B cell (primary cell): ENCODE data around the gene IL9. TPM values are rescaled to one million over a fixed set of nuclear protein-coding genes. Genes with fewer than 3 reads are reported as not detected.

Experiments
- ATAC-seq: fragments of 200-7000 bp; cut with Tn5 transposase; one replicate; pipeline ENCODE4 v1.10.0; 2021; ENCODE audit warnings: low read depth, mild to moderate bottlenecking, moderate number of reproducible peaks, moderate library complexity
- CTCF ChIA-PET: fragments of 350-600 bp; sonication (Branson Sonifier 250); formaldehyde crosslinking; loops from one replicate; lab custom pipeline; 2021; ENCODE audit warnings: antibody characterized with exemption, inconsistent platforms; lab: Charles Lee
- POLR2A ChIA-PET: fragments of 350-600 bp; sonication (Branson Sonifier 250); formaldehyde crosslinking; loops from one replicate; lab custom pipeline; 2021; ENCODE audit warnings: antibody characterized with exemption; lab: Charles Lee
- DNase-seq: peaks from one replicate; pipeline ENCODE4 v3.0.0; 2013
- H2AFZ ChIP-seq: 2 replicates; pipeline ENCODE4 v1.6.1; 2012; ENCODE audit warnings: mild to moderate bottlenecking, low read depth, low read length; ENCODE audit not compliant: insufficient read depth, poor library complexity, severe bottlenecking
- H3K27ac ChIP-seq, 2 donors: 1 replicate in 1 of 2; 2 replicates in 1 of 2; pipeline ENCODE4 v1.5.1; 2012 to 2013; ENCODE audit warnings: low read length in 2 of 2, mild to moderate bottlenecking in 2 of 2, moderate library complexity in 1 of 2
- H3K27me3 ChIP-seq, 4 experiments: fragments of 200-600 bp in 1 of 4; sonication (generic) in 1 of 4; replicated peaks in 1 of 4; 1 replicate in 2 of 4; 2 replicates in 2 of 4; pipeline versions ENCODE4 v1.6.1 to v1.7.0; 2013 to 2016; ENCODE audit warnings: low read length in 3 of 4, mild to moderate bottlenecking in 2 of 4, mixed read lengths in 1 of 4, moderate library complexity in 1 of 4; ENCODE audit not compliant: insufficient read depth in 4 of 4, control insufficient read depth in 3 of 4; ENCODE audit errors: control extremely low read depth in 1 of 4
- H3K36me3 ChIP-seq, 2 experiments: replicated peaks in 1 of 2; 1 replicate in 1 of 2; 2 replicates in 1 of 2; pipeline versions ENCODE4 v1.6.1 to v1.7.1; 2013; ENCODE audit warnings: low read length in 1 of 2; ENCODE audit not compliant: insufficient read depth in 2 of 2, control insufficient read depth in 1 of 2; ENCODE audit errors: control extremely low read depth in 1 of 2, extremely low read depth in 1 of 2
- H3K4me1 ChIP-seq, 2 donors: fragments of 200-600 bp in 1 of 2; sonication (generic) in 1 of 2; 1 replicate in 1 of 2; 2 replicates in 1 of 2; pipeline versions ENCODE4 v1.5.1 to v1.6.1; 2013 to 2017; ENCODE audit warnings: low read length in 2 of 2; ENCODE audit not compliant: control insufficient read depth in 2 of 2, insufficient read depth in 2 of 2
- H3K4me2 ChIP-seq: replicated peaks from 2 replicates; pipeline ENCODE3; 2012; ENCODE audit warnings: mild to moderate bottlenecking, low read depth, low read length; ENCODE audit not compliant: poor library complexity, severe bottlenecking
- H3K4me3 ChIP-seq, 5 experiments: fragments of 200-600 bp in 1 of 5; sonication (generic) in 1 of 5; 1 replicate in 3 of 5; 2 replicates in 2 of 5; pipeline versions ENCODE4 v1.5.1 to v1.7.0; 2011 to 2016; ENCODE audit warnings: low read length in 4 of 5, mild to moderate bottlenecking in 4 of 5, low read depth in 2 of 5, control low read depth in 1 of 5, moderate library complexity in 1 of 5; ENCODE audit not compliant: insufficient read depth in 1 of 5; ENCODE audit errors: control extremely low read depth in 1 of 5, extremely low read depth in 1 of 5
- H3K79me2 ChIP-seq: fragments of 200-600 bp; sonication (generic); one replicate; pipeline ENCODE4 v1.6.0; 2016; ENCODE audit warnings: low read length; ENCODE audit not compliant: control insufficient read depth, insufficient read depth
- H3K9ac ChIP-seq: fragments of 200-600 bp; sonication (generic); 2 replicates; pipeline ENCODE4 v1.6.1; 2017; ENCODE audit warnings: mild to moderate bottlenecking, low read length, moderate library complexity
- H3K9me3 ChIP-seq, 3 donors: one replicate each; pipeline versions ENCODE4 v1.6.1 to v1.7.1; 2013; ENCODE audit warnings: low read length in 2 of 3; ENCODE audit not compliant: control insufficient read depth in 2 of 3, insufficient read depth in 1 of 3; ENCODE audit errors: control extremely low read depth in 1 of 3
- H4K20me1 ChIP-seq: 2 replicates; pipeline ENCODE4 v1.6.0; 2012; ENCODE audit warnings: mild to moderate bottlenecking, low read length; ENCODE audit not compliant: insufficient read depth, control insufficient read depth, poor library complexity, severe bottlenecking
- H3K27ac Mint-ChIP-seq: one replicate; pipeline ENCODE4 v1.8.0; 2021; ENCODE audit warnings: mixed read lengths
- H3K27me3 Mint-ChIP-seq: one replicate; pipeline ENCODE4 v1.8.0; 2021; ENCODE audit warnings: mixed read lengths
- H3K4me1 Mint-ChIP-seq: one replicate; pipeline ENCODE4 v1.8.0; 2021; ENCODE audit warnings: mixed read lengths
- H3K4me3 Mint-ChIP-seq: one replicate; pipeline ENCODE4 v1.8.0; 2021; ENCODE audit warnings: mixed read lengths
- H3K9me3 Mint-ChIP-seq: one replicate; pipeline ENCODE4 v1.8.0; 2022; ENCODE audit warnings: mixed read lengths; ENCODE audit not compliant: insufficient read depth
- EZH2 ChIP-seq: IDR thresholded peaks from 2 replicates; pipeline ENCODE4 v1.6.1; 2012; ENCODE audit warnings: borderline replicate concordance, low read depth, mild to moderate bottlenecking, moderate library complexity, low read length; ENCODE audit not compliant: insufficient read depth, poor library complexity, severe bottlenecking
- WGBS: methylation state at CpG from one replicate; pipeline ENCODE4 v1.1.5; 2013; ENCODE audit warnings: missing lambda C conversion rate; ENCODE audit not compliant: insufficient coverage; 5-methylcytosine and 5-hydroxymethylcytosine counted together
- intact Hi-C: fragments of 100-400 bp; cut with micrococcal nuclease; formaldehyde crosslinking; loops from one replicate; pipeline ENCODE4 v1.10.0; 2022
- polyA plus RNA-seq: library from polyadenylated mRNA; depleted of rRNA; stranded (reverse); fragments of >200 nt; gene quantifications from 2 replicates; pipeline ENCODE4 v1.2.3, GENCODE V29; 2012
- total RNA-seq, 2 donors: library from RNA; stranded (reverse); fragments of 120-200 nt in 1 of 2; gene quantifications; 1 replicate in 1 of 2; 2 replicates in 1 of 2; pipeline versions ENCODE4 v1.2.3 to v1.2.4, GENCODE V29; 2013 to 2022
- TF ChIP-seq, protein P1 (sequence below): fragments of 200-600 bp; IDR thresholded peaks from one replicate; pipeline ENCODE4 v1.8.0; 2022; ENCODE audit warnings: antibody characterized with exemption, mild to moderate bottlenecking

The IL9 gene
- total and polyA plus RNA-seq, 2 donors (not counting 1 experiment from before 2014, with no cell fraction given), result not detected

DNA sequence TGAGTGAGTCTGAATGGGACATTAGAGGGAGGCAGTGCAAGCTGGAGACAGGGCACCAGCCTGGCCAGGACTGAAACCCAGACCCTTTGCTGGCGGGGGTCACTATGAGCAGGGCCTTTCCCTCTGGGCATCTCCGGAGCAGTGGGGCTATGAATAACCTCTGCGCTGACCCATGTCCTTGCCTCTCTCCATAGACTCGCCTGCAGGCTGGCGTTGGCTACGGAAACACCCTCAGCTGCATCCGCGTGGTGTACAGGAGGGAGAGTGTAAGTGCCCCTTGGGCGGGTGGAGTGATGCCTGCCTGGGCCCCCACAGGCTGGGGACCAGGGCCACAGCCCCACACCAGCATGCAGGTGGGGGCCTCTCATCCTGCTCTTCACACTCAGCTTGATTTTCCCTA, 45.4 kb downstream of the IL9 start:
- Mint-ChIP-seq H3K27me3 (no peaks in the 10 kb centered on the region), H3K4me3 (no peak overlapping the region), H3K4me1 (no peaks in the 10 kb centered on the region), H3K27ac (no peak overlapping the region), H3K9me3 (no peaks in the 10 kb centered on the region)
- no peaks in the 10 kb centered on the region for H3K9me3 ChIP-seq
- H3K4me1 ChIP-seq, result no peaks in the 10 kb centered on the region
- intact Hi-C loops, result no loop called here
- H3K27ac ChIP-seq, result no peak overlapping the region
- ChIA-PET POLR2A (no interaction called here), CTCF (no interaction called here)
- no peak overlapping the region for H3K9ac ChIP-seq
- no peak overlapping the region for H3K4me3 ChIP-seq
- no peaks in the 10 kb centered on the region for H3K36me3 ChIP-seq
- H3K27me3 ChIP-seq, result no peaks in the 10 kb centered on the region
- TF ChIP-seq EZH2, result no peak
- TF ChIP-seq, protein P1, sequence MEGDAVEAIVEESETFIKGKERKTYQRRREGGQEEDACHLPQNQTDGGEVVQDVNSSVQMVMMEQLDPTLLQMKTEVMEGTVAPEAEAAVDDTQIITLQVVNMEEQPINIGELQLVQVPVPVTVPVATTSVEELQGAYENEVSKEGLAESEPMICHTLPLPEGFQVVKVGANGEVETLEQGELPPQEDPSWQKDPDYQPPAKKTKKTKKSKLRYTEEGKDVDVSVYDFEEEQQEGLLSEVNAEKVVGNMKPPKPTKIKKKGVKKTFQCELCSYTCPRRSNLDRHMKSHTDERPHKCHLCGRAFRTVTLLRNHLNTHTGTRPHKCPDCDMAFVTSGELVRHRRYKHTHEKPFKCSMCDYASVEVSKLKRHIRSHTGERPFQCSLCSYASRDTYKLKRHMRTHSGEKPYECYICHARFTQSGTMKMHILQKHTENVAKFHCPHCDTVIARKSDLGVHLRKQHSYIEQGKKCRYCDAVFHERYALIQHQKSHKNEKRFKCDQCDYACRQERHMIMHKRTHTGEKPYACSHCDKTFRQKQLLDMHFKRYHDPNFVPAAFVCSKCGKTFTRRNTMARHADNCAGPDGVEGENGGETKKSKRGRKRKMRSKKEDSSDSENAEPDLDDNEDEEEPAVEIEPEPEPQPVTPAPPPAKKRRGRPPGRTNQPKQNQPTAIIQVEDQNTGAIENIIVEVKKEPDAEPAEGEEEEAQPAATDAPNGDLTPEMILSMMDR, result no peak
- no peaks in the 10 kb centered on the region for H3K79me2 ChIP-seq
- no peak overlapping the region for H3K4me2 ChIP-seq
- 87% methylated on average over 3 of the region's 9 CpGs for WGBS
- no peak for DNase-seq
- ATAC-seq, result no peak
- no peak overlapping the region for H2AFZ ChIP-seq
- H4K20me1 ChIP-seq, result no peaks in the 10 kb centered on the region

DNA sequence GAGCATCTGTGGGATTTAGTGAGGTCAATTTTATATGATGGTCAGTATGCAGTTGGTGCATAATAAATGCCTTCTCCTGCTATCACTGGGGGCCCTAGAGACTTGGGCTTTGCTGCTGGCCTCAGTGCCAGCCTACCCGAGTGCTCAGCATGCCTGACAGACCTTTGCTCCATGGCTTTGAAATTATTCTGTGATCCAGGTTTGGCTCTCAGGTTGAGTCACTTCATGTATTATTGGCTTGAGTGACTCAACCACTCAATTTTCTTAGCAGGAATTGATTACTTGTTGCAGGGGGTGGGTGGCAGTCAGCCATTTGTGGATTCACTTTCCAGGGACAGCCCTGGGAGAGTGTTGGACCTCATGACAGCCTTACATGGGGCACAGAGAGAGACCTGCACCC, 47.7 kb downstream of the IL9 start:
- Mint-ChIP-seq H3K27me3 (peaks cover 6% of the 10 kb centered on the region), H3K27ac (no peak overlapping the region), H3K4me3 (no peak overlapping the region), H3K4me1 (no peaks in the 10 kb centered on the region), H3K9me3 (no peaks in the 10 kb centered on the region)
- Histone ChIP-seq H3K9ac (no peak overlapping the region), H3K27me3 (peaks cover 0 to 4% (median 0%) of the 10 kb centered on the region in 4 experiments), H3K4me1 (no peaks in the 10 kb centered on the region), H3K9me3 (no peaks in the 10 kb centered on the region), H3K79me2 (no peaks in the 10 kb centered on the region), H3K4me3 (no peak overlapping the region), H2AFZ (no peak overlapping the region), H3K36me3 (no peaks in the 10 kb centered on the region), H3K27ac (no peak overlapping the region), H4K20me1 (no peaks in the 10 kb centered on the region), H3K4me2 (no peak overlapping the region)
- ATAC-seq (no peak), DNase-seq (no peak)
- POLR2A ChIA-PET, result no interaction called here
- TF ChIP-seq, protein P1, result no peak
- TF ChIP-seq EZH2, result no peak
- CTCF ChIA-PET, result no interaction called here
- WGBS, result 82% methylated on average over 1 of the region's 1 CpG
- intact Hi-C loops, result no loop called here
